Left cardiac atrium (tissue), 4 donors: ENCODE measurements around the gene CLK1. TPM values are rescaled to one million over a fixed set of nuclear protein-coding genes. Genes with fewer than 3 reads are reported as not detected.
A peak's percentile ranks its signal among the peaks of the same experiment; 100 is the strongest.
"Not testable (repeated sequence)": the region's sequence is repeated elsewhere in the genome, so short reads cannot be mapped to it uniquely, and the experiment has no call there.

ENCODE experiments used
- ATAC-seq, 2 donors: fragments of 200-7000 bp; cut with Tn5 transposase; one replicate each; pipeline ENCODE4 v1.9.1; 2020; ENCODE audit warnings: mild to moderate bottlenecking in 2 of 2, moderate library complexity in 2 of 2
- DNase-seq: peaks from one replicate; pipeline ENCODE4 v3.0.0-alpha.2; 2020
- intact Hi-C, 2 donors: fragments of 100-400 bp; cut with DNase I; formaldehyde crosslinking; loops; one replicate each; pipeline versions ENCODE4 v1.14.1 to v1.15.1; 2022 to 2023
- total RNA-seq, 2 donors: library from RNA; stranded (reverse); fragmentation: NEBNext Ultra II Directional; extraction: Animal tissue kit (Norgen Biotek cat#: 25700); gene quantifications; one replicate each; pipeline ENCODE4 v1.2.1, GENCODE V29; 2021
- donor health status: DM: no; HTN: yes; CAD: no.
- donor health status: DM: no; HTN: yes; CAD: no; lungs with severe emphysema.
- donor health status: DM: yes; HTN: yes; CAD: no.
- donor health status: Dilated cardiomyopathy.

CLK1 gene
- total RNA-seq, 2 donors from 2014 or later: 52.9 to 54.6 TPM

- intact Hi-C loops: loop anchor here in 1 of 2 donors (5.0 kb wide), 1 partner anchor 34 kb away; no protein-coding TSS in a partner anchor
- ATAC-seq, DNase-seq: not testable (repeated sequence)
These were observed 45.7 kb downstream of the CLK1 start for GRCh38 chr2:200818732-200819131.

DNA sequence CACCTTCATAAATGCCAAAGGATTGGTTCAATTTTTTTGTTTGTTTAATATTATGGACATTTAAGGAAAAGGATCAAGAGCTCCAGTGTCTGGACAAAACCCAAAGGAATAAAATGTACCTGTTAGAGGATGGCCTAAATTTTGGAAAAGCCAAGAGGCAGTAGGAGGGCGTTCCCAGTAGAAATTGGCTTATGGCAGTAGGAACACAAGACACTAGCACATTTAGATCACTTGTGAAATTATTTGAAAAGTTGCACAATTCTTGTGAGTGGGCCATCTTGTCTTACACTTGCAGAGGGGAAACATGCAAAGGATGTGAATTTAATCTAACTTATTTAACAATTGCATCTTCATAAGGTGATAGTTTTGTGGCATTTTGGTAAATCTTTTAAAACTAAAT, 49.5 kb downstream of the CLK1 start:
- intact Hi-C loops: loop anchor here (5.0 kb wide), 2 partner anchors 37 to 103 kb away; no protein-coding TSS in a partner anchor
- ATAC-seq: no peak
- no peak for DNase-seq

DNA sequence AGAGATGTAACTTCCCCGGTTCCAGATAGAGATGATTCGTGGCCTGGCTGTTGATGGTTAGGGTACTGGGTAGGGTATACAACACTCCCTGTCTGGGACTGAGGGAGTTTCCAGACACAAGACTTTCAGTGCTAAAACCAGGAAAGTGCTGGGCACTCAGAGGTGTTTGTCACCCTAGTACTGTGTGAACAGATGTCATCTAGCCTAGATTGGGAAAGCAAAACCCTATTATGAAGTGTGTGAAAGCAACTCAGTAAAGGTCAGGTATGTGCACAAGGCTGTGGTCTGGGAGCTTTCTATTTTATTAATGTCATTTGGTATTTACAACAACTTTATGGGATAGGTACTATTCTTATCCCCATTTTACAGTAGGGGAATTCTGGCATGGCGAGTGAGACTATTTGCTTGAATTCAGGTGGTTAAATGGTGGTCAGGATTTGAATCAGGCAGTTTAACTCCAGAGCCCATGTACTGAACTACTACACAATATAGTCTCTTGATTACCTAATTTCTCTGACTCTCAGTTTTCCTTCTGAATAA, 50.1 kb downstream of the CLK1 start:
- ATAC-seq (no peak), DNase-seq (no peak)
- intact Hi-C loops: loop anchor here in 1 of 2 donors (5.0 kb wide), 1 partner anchor 102 kb away; no protein-coding TSS in a partner anchor

DNA sequence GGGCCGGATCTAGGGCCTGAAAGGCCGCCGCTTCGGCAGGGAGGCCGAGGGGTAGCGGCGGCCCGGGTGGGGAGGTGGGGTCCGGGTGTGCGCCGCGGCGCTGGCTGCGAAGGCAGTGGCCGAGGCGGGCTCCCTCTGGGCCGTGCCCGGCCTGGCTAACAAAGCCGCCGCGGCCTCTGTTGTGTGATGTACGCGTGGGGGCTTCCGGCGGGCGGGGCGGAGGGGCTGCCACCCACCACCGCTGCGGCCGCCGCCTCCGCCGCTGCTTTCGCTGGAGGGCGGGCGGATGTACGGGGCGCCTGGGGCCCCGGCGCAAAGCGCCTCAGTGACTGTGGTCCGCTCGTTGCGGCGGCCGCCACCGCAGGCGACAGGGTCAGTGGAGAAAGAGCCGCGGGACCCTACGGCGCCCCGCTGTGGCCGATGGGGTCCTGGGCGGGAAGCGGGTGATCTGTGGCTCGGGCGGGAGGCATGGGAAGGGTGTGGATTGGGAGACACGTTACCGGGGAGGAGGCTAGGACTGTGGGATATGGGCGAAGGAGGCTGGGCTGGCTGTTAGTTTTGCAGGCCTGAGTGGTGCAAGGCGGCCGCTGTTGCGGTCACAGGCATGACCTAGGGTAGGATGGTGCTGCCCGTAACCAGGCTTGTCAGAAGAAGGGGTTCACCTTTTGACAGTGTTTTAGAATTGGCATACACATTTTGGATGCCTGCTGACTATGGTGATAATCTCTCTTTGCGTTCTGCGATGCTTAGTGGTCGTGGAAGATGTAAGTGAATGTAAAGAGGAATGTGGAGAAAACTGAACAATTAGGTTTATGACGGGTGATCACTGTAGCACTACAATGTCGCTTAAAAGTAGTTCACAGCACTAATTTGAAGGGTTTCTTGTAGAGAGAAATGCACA, 52.1 kb downstream of the CLK1 start:
- peak; percentile 81 for DNase-seq
- ATAC-seq: peak; percentile 65 to 69
- intact Hi-C loops: loop anchor here in 1 of 2 donors (5.0 kb wide), 1 partner anchor 100 kb away; no protein-coding TSS in a partner anchor

GRCh38 chr2:200811333-200812121, 52.9 kb downstream of the CLK1 start, which contains the start of gene BZW1:
BZW1 (plus strand) TSS chr2:200811910; CDS start chr2:200813218, 1,308 bp downstream.
- intact Hi-C loops: loop anchor here (2.0 to 5.0 kb wide), 2 partner anchors 99 kb away; no protein-coding TSS in a partner anchor
- DNase-seq: peak; percentile 96
- peak; percentile 94 to 95 for ATAC-seq

GRCh38 chr2:200810998-200811332, 53.5 kb downstream of the CLK1 start:
- ATAC-seq (no peak), DNase-seq (no peak)
- intact Hi-C loops: loop anchor here (2.0 to 5.0 kb wide), 2 partner anchors 98 to 99 kb away; no protein-coding TSS in a partner anchor

DNA sequence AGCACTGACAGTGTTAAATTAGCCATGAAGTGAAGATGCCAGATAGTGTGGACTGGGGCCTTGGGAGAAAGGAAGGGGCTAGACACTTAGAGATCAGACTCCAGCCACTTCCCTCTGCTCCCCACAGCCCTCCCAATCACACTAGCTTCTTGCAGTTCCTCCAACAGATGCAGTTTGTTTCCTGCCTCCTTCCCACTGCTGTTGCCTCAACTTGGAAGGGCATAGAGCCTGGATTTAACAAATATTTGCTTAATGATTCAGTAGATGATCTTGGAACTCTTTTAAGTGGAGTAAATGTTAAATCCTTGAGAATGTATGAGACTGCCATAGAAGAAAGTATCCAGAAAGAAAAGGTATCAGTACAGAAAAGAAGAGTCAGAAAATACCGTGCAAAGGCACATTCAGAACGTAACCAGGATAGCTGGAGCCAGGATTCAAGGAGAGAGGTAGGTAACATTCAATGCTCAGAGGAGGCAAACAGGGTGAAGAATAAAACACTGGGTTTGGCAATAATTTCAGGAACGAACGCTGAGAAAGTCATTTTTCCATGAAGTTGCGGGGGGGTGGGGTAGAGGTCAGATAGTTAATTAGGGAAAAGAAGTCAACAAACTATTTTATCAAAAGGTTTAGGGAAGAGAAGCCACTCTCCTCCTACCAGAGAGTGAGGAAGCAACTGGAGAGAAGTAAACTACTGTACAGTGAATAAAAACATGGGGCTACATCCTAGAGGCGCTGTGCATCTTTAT, 54.0 kb downstream of the CLK1 start:
- ATAC-seq: peak in 1 of 2 donors; percentile 11
- intact Hi-C loops: loop anchor here (2.0 to 5.0 kb wide), 2 partner anchors 98 kb away; no protein-coding TSS in a partner anchor
- peak; percentile 39 for DNase-seq

DNA sequence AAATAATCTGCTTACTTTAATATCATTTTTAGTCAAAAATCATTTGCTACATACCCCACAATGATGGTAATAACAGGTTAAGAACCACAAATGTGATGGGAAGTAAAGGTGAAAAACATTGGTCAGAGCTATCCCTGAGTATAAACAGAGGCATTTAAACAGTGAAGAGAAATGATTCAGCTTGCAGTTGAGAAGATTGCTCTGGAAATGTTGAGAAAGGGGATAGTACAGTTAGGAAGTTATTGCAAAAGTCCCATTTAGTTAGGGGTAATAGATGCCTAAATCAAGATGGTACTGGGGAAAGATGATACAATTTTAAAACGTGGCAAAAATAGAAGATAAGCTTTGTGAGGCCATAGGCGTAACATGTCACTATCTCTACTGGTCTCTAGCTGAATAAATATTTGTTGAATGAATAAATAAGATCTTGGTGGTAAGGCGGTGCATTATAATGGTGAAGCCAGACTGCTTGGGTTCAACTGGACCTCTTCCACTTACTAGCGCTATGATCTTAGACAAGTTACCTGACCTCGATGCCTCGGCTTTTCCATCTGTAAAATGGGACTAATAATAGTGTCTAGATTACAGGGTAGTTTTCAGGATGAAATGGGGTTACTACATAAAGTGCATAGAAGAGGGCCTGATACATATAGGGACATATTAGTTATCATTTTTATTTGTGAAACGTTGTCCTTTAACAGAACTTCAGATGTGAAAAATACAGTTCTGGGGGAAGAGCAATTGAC, 54.8 kb downstream of the CLK1 start:
- DNase-seq: no peak
- intact Hi-C loops: loop anchor here (2.0 to 5.0 kb wide), 2 partner anchors 97 kb away; no protein-coding TSS in a partner anchor
- no peak for ATAC-seq

Other genes starting within 250 kb of the CLK1 start
- gene BZW1, start 52.7 kb downstream of the CLK1 start, total RNA-seq: 100 to 1,000 TPM; 104 to 176 TPM
- 10 to 100 TPM; 22.6 to 25.9 TPM for gene PPIL3, start 24.4 kb upstream of the CLK1 start, total RNA-seq
- gene NIF3L1, start 24.7 kb upstream of the CLK1 start, total RNA-seq: 10 to 100 TPM; 17.0 to 20.2 TPM
- gene ORC2, start 99.0 kb upstream of the CLK1 start, total RNA-seq: 10 to 100 TPM; 21.1 to 27.1 TPM
- 10 to 100 TPM; 15.2 to 17.9 TPM for gene HYCC2, start 207.0 kb upstream of the CLK1 start, total RNA-seq
- 100 to 1,000 TPM; 325 to 342 TPM for gene NDUFB3, start 207.3 kb upstream of the CLK1 start, total RNA-seq